GM21717 (cell line): ENCODE data around the gene ARHGAP10.

Experiments
- ATAC-seq: cut with Tn5 transposase; IDR thresholded peaks from one replicate; pipeline ENCODE4 v1.9.1; 2021; ENCODE audit warnings: mild to moderate bottlenecking, moderate library complexity; ENCODE audit not compliant: unreplicated experiment

Gene ARHGAP10

GRCh38 chr4:147731580-147732517 lies at the start of gene ARHGAP10:
Gene ARHGAP10 (plus strand): TSS chr4:147732088. CDS start chr4:147732302, 214 bp downstream.
- peak; percentile 67 for ATAC-seq

GRCh38 chr4:147682755-147683154 lies 49.1 kb upstream of the ARHGAP10 start:
- no peak for ATAC-seq

- no peak for ATAC-seq
Observed at GRCh38 chr4:147683188-147683591, 48.7 kb upstream of the ARHGAP10 start.

- ATAC-seq: peak; percentile 100
Observed at GRCh38 chr4:147683717-147684700, 47.9 kb upstream of the ARHGAP10 start, which contains the start of gene PRMT9. Gene PRMT9 (minus strand): TSS chr4:147684163. CDS start chr4:147683987, 176 bp downstream.

- no peak for ATAC-seq
Observed at GRCh38 chr4:147689067-147689466, 42.8 kb upstream of the ARHGAP10 start.

GRCh38 chr4:147691820-147692219 lies 40.1 kb upstream of the ARHGAP10 start:
- ATAC-seq: no peak

GRCh38 chr4:147693218-147693617 lies 38.7 kb upstream of the ARHGAP10 start:
- ATAC-seq: no peak

- ATAC-seq: no peak
Observed at GRCh38 chr4:147696866-147697265, 35.0 kb upstream of the ARHGAP10 start.

- ATAC-seq: no peak
Observed at GRCh38 chr4:147704846-147705245, 27.0 kb upstream of the ARHGAP10 start.

GRCh38 chr4:147707892-147708672 lies 23.8 kb upstream of the ARHGAP10 start:
- peak; percentile 74 for ATAC-seq

GRCh38 chr4:147709999-147710398 lies 21.9 kb upstream of the ARHGAP10 start:
- no peak for ATAC-seq

- ATAC-seq: no peak
Observed at GRCh38 chr4:147714575-147715401, 17.1 kb upstream of the ARHGAP10 start.

GRCh38 chr4:147717878-147718277 lies 14.0 kb upstream of the ARHGAP10 start:
- ATAC-seq: peak; percentile 91

GRCh38 chr4:147723326-147723725 lies 8.6 kb upstream of the ARHGAP10 start:
- no peak for ATAC-seq

GRCh38 chr4:147724468-147725201 lies 7.3 kb upstream of the ARHGAP10 start:
- ATAC-seq: no peak

GRCh38 chr4:147725673-147726072 lies 6.2 kb upstream of the ARHGAP10 start:
- no peak for ATAC-seq

- ATAC-seq: no peak
Observed at GRCh38 chr4:147727476-147728028, 4.3 kb upstream of the ARHGAP10 start.

GRCh38 chr4:147730333-147730732 lies 1.6 kb upstream of the ARHGAP10 start:
- no peak for ATAC-seq
